DMS153 treated with DMSO at 0.1 percent for 48 hours (cell line): ENCODE data around the gene SERPINH1.

Experiments used
- DNase-seq: peaks from one replicate; lab custom pipeline; 2025; ENCODE audit not compliant: unreplicated experiment; lab: John Stamatoyannopoulos, UW

Gene SERPINH1

DNA sequence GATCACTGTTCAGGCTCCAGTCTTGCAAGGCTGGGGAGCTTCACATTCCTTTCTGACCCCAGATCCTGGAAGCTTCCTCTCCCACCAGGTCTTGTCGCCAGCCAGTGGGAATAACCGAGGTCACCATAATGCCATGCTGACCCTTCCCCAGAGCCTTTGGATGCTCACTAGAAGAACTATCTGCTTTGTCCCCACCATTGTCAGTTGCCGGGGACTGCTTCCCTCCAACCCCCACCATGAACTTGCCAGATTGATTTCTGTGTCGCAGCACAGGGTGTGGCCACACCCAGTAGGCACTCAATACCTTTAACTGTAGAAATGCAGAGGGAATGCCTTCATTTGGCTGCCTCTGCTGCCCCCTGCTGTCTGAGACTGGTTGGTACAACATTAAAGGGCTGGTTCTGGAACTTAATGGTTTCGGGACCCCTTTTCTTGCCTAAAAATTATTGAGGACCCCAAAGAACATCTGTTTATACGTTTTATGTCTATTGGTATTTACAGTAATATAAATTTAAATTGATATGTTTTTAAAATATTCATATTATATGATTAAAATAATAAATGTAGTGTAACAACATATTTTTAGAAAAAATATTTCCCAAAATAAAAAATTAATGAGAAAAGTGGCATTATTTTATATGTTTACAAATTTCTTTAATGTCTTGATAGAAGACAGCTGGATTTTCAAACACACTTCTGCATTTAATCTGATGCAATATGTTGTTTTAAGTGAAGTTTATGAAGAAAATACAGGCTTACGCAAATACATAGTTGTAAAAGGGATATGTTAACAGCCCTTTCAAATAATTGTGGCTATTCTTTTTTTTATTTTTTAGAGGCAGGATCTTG lies 29.6 kb upstream of the SERPINH1 start:
- peak; percentile 57 for DNase-seq

DNA sequence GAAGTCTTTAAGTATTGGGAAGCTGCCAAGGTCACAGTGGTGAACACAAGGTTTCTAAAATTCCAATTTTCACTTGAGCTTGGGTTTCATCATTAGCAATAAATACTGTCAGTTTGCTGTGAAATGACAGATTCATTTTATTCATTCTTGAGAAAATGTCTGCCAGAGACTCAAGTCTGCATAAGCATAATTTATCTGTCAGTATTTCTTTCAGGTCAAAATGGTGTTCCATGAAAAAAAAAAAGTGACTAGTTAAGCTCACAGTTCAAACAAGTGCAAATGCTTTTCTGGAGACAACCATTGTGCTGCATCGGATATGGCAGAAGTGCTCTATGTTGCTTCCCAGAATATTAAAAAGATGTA lies 28.2 kb upstream of the SERPINH1 start:
- no peak for DNase-seq

DNA sequence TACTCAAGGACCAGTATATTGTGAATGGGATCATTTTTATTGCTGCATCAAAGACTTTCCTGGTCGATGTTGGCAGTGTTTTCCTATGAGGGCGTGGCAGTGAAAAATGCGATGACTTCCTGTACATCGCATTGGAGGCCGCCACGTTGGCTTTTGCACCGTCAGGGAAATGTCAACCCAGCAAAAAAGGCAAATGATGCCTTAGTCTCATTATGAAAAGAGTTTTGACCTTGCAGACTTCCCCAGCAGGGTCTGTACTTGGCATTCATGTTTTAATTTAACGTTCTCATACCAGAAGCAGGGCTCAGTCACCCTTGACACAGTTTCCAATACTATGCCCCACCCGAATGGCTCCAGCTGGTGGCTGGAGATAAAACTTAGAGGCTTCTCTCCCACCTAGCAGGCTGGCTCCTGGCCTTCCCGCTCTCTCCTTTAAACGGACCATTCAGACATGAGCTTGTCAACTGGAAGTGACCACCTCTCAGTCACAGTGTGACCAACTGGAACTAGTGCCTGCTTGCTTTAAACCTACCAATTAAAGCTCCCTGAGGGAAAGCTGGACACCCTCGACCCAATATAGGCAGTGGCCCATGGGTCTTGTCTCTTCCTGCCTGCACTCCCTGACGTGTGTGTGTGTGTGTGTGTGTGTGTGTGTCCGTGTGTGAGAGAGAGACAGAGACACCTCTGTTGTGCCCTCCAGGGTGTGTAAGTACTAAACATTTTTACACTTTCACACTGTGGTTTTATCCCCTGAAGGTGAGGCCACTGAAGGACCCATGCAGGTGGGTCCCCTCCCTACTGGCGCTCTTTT lies 27.6 kb upstream of the SERPINH1 start:
- peak; percentile 60 for DNase-seq

- DNase-seq = no peak
Observed at GRCh38 chr11:75535071-75535470, 27.0 kb upstream of the SERPINH1 start.

DNA sequence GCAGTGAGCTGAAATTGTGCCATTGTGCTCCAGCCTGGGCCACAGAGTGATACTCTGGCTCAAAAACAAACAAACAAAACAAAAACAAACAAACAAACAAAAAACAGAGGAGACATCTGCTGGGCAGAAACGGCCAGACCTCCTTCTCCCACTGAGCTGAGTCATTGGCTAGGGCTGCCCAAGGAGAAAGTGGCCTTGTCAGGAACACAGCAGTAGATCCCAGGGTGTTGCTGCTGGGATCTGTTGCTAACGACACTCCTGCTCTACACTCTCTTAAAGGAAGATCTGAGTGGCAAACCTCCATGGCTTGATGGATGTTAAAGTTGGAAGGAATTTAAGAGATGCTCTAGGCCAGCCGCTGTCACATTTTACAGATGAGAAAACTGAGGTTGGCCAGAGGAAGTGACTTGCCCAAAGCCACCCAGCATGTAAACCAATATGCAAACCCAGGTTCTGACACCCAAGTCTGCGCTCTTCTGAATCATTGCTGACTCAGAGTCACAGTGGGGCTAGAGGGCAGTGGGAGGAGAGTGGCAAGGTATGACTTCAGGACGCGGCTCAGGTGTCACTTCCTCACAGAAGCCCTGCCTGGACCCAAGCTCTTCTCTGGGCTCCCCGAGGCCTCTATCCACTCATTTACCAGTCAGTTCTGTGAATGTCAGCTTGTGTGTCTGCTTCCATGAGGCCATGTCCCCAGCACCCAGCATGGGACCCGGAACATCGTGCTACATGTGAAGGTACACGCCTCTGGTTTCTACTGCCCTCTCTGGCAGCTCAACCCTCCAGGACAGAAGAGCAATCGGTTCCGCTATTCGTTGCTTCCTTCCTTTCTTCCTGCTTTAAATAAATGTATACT lies 25.0 kb upstream of the SERPINH1 start:
- DNase-seq = no peak

GRCh38 chr11:75537740-75538139 lies 24.3 kb upstream of the SERPINH1 start:
- no peak for DNase-seq

GRCh38 chr11:75538150-75538942 lies 23.7 kb upstream of the SERPINH1 start:
- DNase-seq = no peak

GRCh38 chr11:75539459-75540334 lies 22.4 kb upstream of the SERPINH1 start:
- no peak for DNase-seq

- no peak for DNase-seq
Observed at GRCh38 chr11:75541193-75542087, 20.6 kb upstream of the SERPINH1 start.

DNA sequence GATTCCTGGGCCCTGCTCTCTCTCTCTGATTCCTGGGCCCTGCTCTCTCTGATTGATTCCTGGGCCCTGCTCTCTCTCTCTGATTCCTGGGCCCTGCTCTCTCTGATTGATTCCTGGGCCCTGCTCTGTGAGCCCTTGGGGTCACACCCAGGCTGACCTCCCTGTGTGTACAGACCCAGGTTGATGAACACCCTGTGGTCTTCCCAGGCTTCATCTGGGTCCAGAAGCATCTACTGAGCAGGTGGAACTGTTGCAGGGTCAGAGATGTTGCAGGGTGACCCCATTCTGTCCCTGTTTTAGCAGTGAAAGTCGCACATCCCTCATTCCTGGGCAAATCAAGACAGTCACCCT lies 20.0 kb upstream of the SERPINH1 start:
- no peak for DNase-seq

GRCh38 chr11:75543806-75544205 lies 18.2 kb upstream of the SERPINH1 start:
- DNase-seq = no peak

- DNase-seq = no peak
Observed at GRCh38 chr11:75547177-75547576, 14.9 kb upstream of the SERPINH1 start.

DNA sequence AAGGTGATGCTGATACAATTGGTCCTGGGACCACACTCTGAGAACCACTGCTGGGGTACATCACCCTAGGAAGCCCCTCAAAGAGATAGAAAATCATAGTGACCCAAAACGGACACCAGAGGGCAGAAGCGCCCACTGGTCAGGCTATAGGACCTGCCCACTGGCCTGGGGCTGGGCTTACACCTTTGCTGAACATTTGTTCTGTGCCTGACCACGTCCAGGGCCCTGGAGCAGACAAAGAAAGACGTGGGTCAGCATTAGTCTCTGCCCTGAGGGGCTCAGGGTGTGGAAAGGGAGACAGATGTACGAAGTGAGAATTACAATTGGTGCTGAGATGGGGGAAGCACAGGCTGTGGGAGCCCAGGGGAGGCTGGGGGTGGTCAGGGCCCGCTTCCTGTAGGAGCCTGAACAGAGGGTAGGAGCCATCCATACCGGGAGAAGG lies 14.4 kb upstream of the SERPINH1 start:
- peak; percentile 46 for DNase-seq

GRCh38 chr11:75548595-75549272 lies 13.3 kb upstream of the SERPINH1 start:
- no peak for DNase-seq

DNA sequence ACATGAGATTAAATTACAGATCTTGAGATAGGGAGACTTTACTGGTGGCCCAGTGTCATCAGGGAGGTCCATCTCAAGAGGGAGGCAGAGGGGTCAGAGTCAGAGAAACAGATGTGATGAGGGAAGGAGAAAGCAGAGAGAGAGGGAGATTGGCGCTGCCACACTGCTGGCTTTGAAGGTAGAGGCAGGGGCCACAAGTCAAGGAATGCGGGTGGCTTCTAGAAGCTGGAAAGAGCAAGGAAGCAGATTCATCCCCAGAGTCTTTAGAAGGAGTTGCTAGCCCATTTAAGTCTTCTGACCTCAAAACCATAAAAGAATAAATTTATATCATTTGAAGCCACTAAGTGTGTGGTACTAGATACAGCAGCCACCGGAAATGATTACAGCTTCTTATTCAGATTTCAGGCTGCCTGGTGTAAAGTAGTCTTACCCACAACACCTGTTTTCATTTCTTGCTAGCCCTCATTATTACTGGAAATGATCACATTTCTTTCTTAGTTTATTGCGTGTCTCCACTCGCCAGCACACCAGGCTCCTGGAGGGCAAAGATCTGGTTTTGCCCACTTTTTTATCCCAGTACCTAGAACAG lies 12.6 kb upstream of the SERPINH1 start:
- no peak for DNase-seq

- no peak for DNase-seq
Observed at GRCh38 chr11:75553182-75553581, 8.9 kb upstream of the SERPINH1 start.

GRCh38 chr11:75553889-75554257 lies 8.2 kb upstream of the SERPINH1 start:
- no peak for DNase-seq
